Progenitor cell of endocrine pancreas (in vitro differentiated cells): ENCODE results near the gene NFAT5. TPM values are rescaled to one million over a fixed set of nuclear protein-coding genes. Genes with fewer than 3 reads are reported as not detected.

Experiments
- DNase-seq: peaks from one replicate; pipeline ENCODE4 v3.0.0; 2021; ENCODE audit warnings: low spot score; ENCODE audit not compliant: unreplicated experiment
- H3K27ac Mint-ChIP-seq: 2 replicates; pipeline ENCODE4 v1.8.0; 2021; ENCODE audit warnings: mild to moderate bottlenecking, moderate library complexity, mixed read lengths
- H3K27me3 Mint-ChIP-seq: 2 replicates; pipeline ENCODE4 v1.8.0; 2021; ENCODE audit warnings: mixed read lengths
- H3K36me3 Mint-ChIP-seq: 2 replicates; pipeline ENCODE4 v1.8.0; 2022; ENCODE audit warnings: mixed read lengths; ENCODE audit not compliant: insufficient read depth
- H3K4me1 Mint-ChIP-seq: 2 replicates; pipeline ENCODE4 v1.8.0; 2021; ENCODE audit warnings: low read depth, mixed read lengths
- H3K4me3 Mint-ChIP-seq: 2 replicates; pipeline ENCODE4 v1.8.0; 2021; ENCODE audit warnings: low read depth, mild to moderate bottlenecking, moderate library complexity, mixed read lengths
- H3K9me3 Mint-ChIP-seq: 2 replicates; pipeline ENCODE4 v1.8.0; 2021; ENCODE audit warnings: low read depth, mixed read lengths
- CTCF ChIP-seq: fragments of 200-600 bp; sonication (generic); IDR thresholded peaks from one replicate; pipeline ENCODE4 v1.5.0; 2021; ENCODE audit warnings: antibody characterized with exemption, mild to moderate bottlenecking; ENCODE audit not compliant: unreplicated experiment
- total RNA-seq: library from RNA; stranded (reverse); gene quantifications from 2 replicates; pipeline ENCODE4 v1.2.1, GENCODE V29; 2021

Gene NFAT5
- total RNA-seq, 1 donor from 2014 or later, result 41.2 TPM

GRCh38 chr16:69611103-69611640 lies 45.4 kb downstream of the NFAT5 start:
- no peak overlapping the region for H3K27ac Mint-ChIP-seq
- H3K9me3 Mint-ChIP-seq, result no peaks in the 10 kb centered on the region
- H3K27me3 Mint-ChIP-seq, result no peaks in the 10 kb centered on the region
- H3K4me1 Mint-ChIP-seq, result peaks cover 19% of the 10 kb centered on the region
- DNase-seq, result no peak
- TF ChIP-seq CTCF, result no peak
- H3K4me3 Mint-ChIP-seq, result no peak overlapping the region
- peaks cover 17% of the 10 kb centered on the region for H3K36me3 Mint-ChIP-seq

GRCh38 chr16:69613378-69614154 lies 47.8 kb downstream of the NFAT5 start:
- Mint-ChIP-seq H3K4me3 (no peak overlapping the region), H3K9me3 (no peaks in the 10 kb centered on the region), H3K4me1 (peaks cover 23% of the 10 kb centered on the region), H3K27ac (no peak overlapping the region), H3K36me3 (peaks cover 13% of the 10 kb centered on the region), H3K27me3 (no peaks in the 10 kb centered on the region)
- no peak for TF ChIP-seq CTCF
- no peak for DNase-seq

- Mint-ChIP-seq H3K27ac (no peak overlapping the region), H3K9me3 (no peaks in the 10 kb centered on the region), H3K4me3 (no peak overlapping the region), H3K27me3 (no peaks in the 10 kb centered on the region), H3K4me1 (peaks cover 26% of the 10 kb centered on the region), H3K36me3 (peaks cover 10% of the 10 kb centered on the region)
- no peak for TF ChIP-seq CTCF
- no peak for DNase-seq
Observed at GRCh38 chr16:69615528-69615927, 49.8 kb downstream of the NFAT5 start.

GRCh38 chr16:69616082-69616481 lies 50.3 kb downstream of the NFAT5 start:
- DNase-seq, result no peak
- no peaks in the 10 kb centered on the region for H3K9me3 Mint-ChIP-seq
- H3K36me3 Mint-ChIP-seq, result peaks cover 10% of the 10 kb centered on the region
- no peak overlapping the region for H3K27ac Mint-ChIP-seq
- TF ChIP-seq CTCF, result no peak
- no peaks in the 10 kb centered on the region for H3K27me3 Mint-ChIP-seq
- H3K4me3 Mint-ChIP-seq, result no peak overlapping the region
- H3K4me1 Mint-ChIP-seq, result peaks cover 25% of the 10 kb centered on the region

GRCh38 chr16:69618307-69618706 lies 52.5 kb downstream of the NFAT5 start:
- no peak for DNase-seq
- Mint-ChIP-seq H3K9me3 (no peaks in the 10 kb centered on the region), H3K27me3 (no peaks in the 10 kb centered on the region), H3K36me3 (peaks cover 10% of the 10 kb centered on the region), H3K4me3 (no peak overlapping the region), H3K4me1 (peaks cover 21% of the 10 kb centered on the region), H3K27ac (no peak overlapping the region)
- no peak for TF ChIP-seq CTCF
